Stromal cell of bone marrow (primary cell): ENCODE measurements around the gene SMO.
"Not testable (repeated sequence)": the region's sequence is repeated elsewhere in the genome, so short reads cannot be mapped to it uniquely, and the experiment has no call there.

Source experiments
- DNase-seq: peaks from one replicate; pipeline ENCODE4 v3.0.0-alpha.2; 2012; ENCODE audit warnings: low read depth

Gene SMO

DNA sequence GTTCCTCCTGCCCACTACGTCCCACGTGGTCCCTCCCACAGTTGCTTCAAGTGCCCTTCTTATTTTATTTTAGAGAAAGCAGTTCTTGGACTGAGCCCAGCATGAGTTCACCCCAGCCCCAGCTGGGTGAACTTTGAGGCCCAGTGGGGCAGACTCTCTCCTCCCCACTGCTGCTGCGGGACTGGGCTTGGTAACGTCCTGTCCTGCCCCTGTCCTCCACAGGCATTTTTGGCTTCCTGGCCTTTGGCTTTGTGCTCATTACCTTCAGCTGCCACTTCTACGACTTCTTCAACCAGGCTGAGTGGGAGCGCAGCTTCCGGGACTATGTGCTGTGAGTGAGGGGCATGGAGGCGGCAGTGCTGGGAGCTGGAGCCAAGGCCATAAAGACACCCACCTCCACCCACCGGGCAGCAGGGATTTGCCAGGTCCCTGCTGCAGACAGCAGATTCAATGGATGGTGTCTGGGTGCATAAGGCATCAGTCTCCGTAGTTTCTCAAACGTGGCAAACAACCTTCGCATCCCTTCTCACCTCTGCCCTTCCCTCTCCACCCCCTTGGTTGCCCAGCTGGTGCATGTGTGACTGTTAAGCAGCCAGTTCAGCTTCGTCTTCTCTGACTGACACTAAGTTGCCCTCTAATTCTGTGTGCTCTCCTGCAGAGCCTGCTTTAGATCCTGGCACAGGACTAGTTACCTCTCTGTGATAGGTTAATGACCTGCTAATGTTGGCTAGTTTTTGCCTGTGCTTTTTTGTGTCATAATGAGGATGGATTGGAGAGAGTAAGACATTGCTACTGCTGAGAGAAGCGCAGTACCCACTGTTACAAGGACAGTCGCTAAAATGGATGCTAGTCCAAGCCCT, 20.9 kb downstream of the SMO start:
- no peak for DNase-seq

DNA sequence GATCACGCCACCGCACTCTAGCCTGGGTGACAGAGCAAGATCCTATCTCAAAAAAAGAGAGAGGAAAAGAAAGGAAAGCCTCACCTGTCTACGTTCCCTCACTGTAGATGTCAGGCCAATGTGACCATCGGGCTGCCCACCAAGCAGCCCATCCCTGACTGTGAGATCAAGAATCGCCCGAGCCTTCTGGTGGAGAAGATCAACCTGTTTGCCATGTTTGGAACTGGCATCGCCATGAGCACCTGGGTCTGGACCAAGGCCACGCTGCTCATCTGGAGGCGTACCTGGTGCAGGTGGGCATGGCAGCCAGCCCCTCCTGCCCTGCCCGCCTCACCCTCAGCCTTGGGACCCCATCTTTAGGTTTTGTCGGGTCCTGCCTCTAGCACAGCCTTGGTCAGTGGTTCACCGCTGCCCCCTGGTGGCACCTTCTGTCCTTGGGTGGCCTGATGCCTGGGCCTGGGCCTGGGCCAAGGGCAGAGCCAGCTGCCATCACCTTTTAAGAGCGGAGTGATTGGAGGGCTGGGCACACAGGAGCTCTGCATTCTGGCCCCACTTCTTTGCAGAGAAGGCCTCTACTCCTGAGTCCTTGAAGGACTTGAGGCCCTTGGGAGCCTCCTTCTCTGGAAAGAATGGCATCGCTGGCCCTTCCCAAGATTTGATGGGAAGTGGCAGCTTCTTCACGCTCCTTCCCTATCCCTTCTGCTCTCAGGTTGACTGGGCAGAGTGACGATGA, 22.0 kb downstream of the SMO start:
- peak; percentile 33 for DNase-seq

DNA sequence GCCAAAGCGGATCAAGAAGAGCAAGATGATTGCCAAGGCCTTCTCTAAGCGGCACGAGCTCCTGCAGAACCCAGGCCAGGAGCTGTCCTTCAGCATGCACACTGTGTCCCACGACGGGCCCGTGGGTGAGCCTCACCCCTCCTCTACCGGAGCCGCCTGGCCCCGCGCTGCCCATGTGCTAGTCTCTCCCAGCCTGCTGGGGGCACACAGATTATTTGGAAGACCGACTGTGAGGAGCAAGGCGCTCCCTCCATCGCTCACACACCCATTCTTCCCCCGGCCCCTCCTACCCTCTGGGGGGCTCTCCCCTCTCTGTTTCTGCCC, 22.5 kb downstream of the SMO start:
- no peak for DNase-seq

DNA sequence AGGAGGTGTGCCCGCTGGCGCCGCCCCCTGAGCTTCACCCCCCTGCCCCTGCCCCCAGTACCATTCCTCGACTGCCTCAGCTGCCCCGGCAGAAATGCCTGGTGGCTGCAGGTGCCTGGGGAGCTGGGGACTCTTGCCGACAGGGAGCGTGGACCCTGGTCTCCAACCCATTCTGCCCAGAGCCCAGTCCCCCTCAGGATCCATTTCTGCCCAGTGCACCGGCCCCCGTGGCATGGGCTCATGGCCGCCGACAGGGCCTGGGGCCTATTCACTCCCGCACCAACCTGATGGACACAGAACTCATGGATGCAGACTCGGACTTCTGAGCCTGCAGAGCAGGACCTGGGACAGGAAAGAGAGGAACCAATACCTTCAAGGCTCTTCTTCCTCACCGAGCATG, 23.7 kb downstream of the SMO start:
- DNase-seq, result no peak

DNA sequence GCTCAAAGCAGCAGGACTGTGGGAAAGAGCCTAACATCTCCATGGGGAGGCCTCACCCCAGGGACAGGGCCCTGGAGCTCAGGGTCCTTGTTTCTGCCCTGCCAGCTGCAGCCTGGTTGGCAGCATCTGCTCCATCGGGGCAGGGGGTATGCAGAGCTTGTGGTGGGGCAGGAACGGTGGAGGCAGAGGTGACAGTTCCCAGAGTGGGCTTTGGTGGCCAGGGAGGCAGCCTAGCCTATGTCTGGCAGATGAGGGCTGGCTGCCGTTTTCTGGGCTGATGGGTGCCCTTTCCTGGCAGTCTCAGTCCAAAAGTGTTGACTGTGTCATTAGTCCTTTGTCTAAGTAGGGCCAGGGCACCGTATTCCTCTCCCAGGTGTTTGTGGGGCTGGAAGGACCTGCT, 24.2 kb downstream of the SMO start:
- DNase-seq, result no peak

DNA sequence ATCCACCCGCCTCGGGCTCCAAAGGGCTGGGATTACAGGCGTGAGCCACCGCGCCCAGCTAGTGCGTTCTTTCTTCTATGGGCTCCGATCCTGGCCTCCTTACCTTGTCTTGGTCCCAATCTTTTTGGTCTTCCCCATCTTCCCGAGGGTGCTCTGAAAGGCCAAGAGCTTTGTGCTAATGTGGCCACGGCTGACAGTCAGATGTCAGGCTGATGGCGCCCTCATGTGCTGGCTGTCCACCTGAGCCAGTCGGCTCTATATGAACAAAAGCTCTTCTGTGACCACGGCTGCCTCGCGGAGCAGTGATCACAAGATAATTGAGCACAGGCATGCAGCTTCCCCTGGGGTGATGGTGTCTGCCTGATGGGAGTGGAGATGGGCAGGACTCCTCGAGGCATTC, 25.4 kb downstream of the SMO start:
- no peak for DNase-seq

DNA sequence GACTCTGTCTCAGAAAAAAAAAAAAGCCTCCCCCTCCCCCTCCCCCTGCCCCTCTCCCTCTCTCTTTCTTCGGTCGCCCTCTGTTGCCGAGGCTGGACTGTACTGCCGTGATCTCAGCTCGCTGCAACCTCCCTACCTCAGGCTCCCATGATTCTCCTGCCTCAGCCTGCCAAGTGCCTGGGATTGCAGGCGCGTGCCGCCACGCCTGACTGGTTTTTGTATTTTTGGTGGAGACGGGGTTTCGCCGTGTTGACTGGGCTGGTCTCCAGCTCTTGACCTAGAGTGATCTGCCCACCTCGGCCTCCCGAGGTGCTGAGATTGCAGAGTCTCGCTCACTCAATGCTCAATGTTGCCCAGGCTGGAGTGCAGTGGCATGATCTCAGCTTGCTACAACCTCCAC, 27.3 kb downstream of the SMO start:
- not testable (repeated sequence) for DNase-seq

DNA sequence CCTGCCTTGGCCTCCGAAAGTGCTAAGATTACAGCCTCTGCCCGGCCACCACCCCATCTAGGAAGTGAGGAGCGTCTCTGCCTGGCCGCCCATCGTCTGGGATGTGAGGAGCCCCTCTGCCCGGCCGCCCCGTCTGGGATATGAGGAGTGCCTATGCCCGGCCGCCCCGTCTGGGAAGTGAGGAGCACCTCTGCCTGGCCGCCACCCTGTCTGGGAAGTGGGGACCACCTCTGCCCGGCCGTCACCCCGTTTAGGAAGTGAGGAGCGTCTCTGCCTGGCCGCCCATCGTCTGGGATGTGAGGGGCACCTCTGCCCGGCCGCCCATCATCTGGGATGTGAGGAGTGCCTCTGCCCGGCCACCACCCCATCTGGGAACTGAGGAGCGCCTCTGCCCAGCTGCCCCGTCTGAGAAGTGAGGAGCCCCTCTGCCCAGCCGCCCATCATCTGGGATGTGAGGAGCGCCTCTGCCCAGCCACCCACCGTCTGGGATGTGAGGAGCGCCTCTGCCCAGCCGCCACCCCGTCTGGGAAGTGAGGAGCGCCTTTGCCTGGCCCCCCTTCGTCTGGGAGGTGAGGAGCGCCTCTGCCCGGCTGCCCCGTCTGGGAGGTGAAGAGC, 27.8 kb downstream of the SMO start:
- not testable (repeated sequence) for DNase-seq

DNA sequence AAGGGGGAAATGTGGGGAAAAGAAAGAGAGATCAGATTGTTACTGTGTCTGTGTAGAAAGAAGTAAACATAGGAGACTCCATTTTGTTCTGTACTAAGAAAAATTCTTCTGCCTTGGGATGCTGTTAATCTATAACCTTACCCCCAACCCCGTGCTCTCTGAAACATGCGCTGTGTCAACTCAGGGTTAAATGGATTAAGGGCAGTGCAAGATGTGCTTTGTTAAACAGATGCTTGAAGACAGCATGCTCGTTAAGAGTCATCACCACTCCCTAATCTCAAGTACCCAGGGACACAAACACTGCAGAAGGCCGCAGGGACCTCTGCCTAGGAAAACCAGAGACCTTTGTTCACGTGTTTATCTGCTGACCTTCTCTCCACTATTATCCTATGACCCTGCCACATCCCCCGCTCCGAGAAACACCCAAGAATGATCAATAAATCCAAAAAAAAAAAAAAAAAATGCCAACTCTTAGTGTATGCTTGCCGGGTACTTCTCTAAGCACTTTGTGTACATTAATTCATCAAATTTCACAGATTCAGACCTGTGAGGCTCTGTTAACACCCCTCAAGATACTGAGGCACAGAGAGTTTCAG, 28.5 kb downstream of the SMO start:
- DNase-seq, result not testable (repeated sequence)

DNA sequence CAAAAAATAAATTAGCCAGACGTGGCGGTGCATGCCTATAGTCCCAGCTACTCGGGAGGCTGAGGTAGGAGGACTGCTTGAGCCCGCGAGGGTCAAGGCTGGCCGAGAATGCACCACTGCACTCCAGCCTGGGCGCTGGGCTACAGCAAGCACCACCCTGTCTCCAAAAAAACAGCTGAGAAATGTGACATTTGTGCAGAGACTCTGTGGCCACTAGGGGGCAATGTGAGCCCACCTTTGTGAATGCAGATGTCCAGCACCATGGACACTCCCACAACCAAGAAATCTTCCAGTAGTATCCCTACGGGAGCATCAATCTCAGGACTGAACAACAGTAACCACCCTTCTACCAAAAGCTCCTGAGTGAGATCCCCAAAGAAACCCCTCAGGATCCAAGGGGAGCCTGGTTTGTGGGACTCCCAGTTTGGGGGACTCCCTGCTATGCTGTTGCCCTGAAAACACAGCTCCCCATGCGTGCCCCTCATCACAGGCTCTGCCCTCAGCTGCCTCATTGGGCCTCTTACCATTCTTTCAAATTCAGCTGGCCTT, 30.2 kb downstream of the SMO start:
- peak; percentile 73 for DNase-seq

DNA sequence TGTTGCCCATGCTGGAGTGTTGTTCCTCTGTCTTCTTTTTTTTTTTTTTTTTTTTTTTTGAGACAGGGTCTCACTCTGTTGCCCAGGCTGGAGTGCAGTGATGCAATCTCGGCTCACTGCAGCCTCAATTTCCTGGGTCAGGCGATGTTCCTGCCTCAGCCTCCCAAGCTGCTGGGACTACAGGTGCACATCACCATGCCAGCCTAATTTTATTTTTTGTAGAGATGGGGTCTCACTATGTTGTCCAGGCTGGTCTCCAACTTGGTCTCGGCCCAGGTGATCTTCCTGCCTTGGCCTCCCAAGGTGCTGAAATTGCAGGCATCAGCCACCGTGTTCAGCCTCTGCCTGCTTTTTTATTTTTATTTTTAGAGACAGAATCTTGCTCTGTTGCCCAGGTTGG, 30.7 kb downstream of the SMO start:
- DNase-seq, result not testable (repeated sequence)

DNA sequence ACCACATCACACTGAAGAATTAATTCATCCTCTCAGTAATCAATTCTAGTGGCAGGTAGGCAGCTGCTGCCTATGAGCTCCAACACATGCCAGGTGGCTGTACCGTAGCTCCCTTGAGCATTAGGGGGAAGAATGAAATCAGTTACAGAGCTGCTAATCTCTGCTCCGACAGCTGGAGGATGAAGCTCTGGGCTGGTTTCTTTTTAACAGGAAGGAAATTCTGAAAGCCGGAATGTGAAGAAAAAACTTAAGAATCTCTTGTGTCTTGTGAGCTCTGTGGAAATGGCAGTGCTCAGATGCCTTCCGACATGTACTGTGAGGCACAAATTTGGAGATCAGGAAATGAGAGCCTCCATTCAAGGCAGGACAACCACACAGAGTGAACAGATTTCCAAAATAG, 33.6 kb downstream of the SMO start:
- DNase-seq, result no peak

DNA sequence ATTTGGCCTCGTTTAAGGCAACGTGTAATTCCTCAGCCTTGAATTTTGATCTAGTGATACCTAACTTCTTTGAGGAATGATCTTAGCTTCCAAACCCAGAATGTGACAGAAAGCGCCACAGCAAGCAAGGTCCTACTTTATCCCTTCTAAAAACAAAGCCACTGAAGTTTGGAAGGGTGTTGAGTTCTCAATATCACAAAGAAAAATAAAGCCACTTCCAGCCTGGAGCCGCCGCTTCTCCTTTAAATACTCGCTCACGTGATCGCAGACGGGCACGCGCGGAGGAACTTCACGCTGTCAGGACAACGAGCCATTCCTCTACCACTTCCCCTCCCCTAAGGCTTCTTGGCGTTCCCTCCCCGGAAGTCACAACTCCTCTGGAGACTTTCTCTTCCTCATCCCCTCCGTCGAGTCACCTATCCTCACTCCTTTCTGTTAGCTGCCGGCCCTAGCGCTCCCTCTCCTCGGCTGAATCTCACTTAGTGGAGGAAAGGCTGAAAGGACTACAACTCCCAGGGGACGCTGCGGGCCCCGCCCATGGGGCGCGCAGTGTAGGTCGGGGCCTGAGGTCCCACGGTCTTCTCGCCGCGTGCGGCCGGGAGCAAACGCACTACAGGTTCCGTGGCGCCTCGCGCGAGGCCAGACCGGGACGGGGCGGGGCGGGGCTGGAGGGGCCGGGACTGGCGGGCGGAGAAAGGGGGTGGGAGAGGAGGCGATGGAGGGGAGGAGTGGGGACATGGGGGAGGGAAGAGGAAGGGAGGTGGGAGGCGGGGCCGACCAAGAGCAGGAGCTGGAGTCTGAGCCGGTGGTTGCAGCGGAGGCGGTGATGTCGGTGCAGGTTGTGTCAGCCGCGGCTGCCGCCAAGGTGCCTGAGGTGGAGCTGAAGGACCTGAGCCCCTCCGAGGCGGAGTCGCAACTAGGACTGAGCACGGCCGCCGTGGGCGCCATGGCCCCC, 36.1 kb downstream of the SMO start, which contains the start of gene AHCYL2:
AHCYL2 (plus strand) TSS at position 780 of the 955 bp plus-strand sequence.
- peak; percentile 96 for DNase-seq

DNA sequence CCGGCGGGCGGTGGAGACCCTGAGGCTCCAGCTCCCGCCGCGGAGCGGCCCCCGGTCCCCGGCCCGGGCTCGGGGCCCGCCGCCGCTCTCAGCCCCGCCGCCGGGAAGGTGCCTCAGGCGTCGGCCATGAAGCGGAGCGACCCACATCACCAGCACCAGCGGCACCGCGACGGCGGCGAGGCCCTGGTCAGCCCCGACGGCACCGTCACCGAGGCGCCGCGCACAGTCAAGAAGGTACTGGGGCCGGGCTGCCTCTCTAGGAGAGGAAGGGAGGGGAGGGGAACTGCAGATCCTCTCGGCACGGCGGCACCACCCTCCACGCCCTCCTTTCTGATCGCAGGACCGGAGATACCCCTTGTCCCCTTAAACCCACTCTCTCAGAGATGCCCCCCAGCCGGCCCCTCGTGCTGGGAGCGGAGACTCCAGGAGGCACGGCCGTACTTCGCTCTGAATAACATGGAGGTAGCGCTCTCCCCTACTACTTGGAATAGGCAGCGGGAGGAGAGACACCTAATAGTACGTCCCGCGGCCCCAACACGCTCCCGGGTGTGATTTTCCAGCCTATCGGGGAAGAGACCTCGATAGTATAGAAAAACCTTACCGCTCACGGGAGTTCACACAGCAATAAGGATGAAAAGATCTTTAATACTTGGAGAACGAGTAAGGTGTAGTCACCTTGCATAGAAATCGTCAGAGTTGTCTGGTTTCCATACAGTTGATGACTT, 36.9 kb downstream of the SMO start:
- no peak for DNase-seq

DNA sequence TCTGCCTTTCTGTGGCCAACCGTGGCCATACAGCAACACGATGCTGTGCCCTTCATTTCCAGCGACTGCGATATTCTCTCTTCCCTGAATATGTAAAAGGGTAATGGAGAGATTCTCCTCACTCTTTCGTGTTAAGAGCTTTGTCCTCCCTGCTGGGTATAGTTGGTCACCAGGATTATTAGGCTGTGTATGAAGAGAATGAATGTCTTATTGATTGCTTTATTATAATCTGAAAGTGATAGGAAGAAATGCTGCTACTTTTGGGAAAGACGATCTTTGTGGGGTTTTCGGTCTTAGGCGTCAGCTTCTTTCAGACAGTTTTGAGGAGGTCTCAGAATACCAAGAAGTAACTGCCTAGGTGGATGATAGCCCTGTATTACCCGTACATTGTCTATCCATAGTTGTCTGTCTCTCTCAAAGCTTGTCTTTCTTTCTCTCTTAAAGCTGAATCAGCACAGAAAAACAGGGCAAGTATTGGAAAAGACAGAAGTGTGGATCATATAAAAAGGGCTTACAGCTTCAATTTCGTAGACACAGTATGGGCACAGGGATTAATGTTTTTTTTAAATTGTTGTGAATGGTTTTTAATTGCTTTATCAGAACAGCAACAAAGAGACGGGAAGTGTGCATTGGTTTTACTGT, 37.6 kb downstream of the SMO start:
- no peak for DNase-seq

DNA sequence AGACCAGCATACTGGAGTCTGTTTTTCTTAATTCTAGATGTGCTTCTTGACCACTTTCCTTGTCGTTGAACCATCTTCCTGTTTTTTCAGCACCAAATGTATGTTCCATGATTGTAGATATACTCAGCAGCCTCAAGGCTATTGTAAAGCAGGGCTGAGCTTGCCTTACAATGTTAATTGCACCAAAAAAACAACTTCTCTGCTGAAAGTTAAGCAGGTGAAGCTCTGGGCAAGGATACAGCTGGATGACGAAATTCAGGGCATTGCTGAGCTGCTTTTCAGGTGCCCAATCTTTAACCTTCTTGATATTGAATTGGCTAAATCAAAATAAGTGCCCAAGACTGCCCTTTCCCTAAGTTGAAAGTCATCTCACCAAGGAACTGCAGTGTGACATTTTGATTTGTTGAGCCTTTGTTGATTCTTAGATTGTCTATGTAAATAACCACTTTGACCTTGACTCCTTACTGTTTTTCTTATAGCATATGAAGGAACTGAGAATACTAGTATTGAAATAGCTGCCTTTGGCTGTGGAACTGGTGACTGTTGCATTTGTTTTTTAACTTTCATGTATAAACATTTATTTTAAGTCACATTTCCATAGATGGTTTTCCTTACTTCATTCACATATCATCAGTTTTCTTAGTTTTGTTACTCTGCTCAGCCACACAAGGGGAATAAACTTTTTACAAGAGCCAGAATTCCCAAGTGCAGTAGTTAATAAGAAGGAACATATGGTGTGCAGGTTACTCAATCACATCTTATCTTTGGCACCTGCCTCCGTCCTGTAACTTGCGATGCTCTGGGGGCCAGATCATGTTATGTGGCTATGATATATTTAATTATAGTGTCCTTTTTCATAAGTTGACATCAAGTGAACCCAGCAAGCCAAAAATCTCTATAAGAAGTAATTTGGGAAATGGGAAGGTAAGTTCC, 39.5 kb downstream of the SMO start:
- no peak for DNase-seq

DNA sequence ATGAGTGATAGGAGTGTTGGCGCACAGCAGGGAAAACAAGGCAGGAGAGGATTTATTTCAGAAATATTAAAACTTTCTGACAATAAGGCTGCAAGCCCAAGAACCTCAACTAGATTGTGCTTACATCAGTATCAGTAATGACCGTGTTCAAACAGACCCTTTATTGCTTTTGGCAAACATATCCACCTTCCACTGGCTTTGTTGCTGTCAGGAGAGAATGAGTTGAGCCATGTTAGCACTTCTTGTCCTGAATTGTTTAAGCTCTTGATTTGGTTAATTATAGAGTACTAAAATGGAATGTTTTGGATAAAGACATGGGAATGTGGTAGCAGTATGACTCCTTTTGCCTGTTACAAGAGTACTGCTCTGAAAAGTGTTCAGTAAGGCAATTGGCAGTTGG, 40.2 kb downstream of the SMO start:
- DNase-seq, result no peak

DNA sequence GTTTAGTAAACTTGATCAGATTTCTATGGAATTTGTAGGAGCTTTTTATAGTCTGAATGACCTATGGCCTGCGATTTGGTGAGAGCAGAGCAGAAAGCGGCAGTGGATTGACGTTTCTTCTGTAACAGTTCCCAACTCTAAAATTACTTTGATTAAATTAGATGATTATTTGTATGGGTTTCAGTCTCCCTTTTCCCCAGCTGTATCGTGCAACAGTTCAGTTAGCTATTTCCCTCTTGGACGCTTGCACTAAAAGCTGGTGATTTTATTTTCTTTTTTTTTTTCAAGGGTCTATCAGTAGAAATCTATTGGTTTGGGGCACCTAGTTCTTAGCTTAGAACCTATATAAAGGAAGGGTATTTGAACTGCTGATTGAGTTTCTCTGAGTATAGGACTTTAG, 43.2 kb downstream of the SMO start:
- no peak for DNase-seq

DNA sequence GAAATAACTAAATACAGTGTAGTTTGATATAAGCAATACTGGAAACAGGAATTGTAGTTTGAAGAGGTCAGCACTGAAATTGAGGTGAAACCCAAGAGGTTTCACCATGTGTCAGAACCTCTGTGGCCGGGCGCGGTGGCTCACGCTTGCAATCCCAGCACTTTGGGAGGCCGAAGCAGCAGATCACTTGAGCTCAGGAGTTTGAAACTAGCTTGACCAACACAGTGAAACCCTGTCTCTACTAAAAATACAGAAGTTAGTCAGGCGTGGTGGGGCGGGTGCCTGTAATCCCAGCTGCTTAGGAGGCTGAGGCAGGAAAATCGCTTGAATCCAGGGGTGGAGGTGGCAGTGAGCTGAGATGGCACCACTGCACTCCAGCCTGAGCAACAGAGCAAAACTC, 50.1 kb downstream of the SMO start:
- no peak for DNase-seq
